CD4-positive, alpha-beta T cell treated with Interleukin-10 for 1 hour (primary cell): ENCODE data around the gene INSYN2B.
"Not testable (repeated sequence)": the region's sequence is repeated elsewhere in the genome, so short reads cannot be mapped to it uniquely, and the experiment has no call there.

Experiments used
- DNase-seq: peaks from one replicate; pipeline ENCODE4 v3.0.0-alpha.2; 2020

Gene INSYN2B

DNA sequence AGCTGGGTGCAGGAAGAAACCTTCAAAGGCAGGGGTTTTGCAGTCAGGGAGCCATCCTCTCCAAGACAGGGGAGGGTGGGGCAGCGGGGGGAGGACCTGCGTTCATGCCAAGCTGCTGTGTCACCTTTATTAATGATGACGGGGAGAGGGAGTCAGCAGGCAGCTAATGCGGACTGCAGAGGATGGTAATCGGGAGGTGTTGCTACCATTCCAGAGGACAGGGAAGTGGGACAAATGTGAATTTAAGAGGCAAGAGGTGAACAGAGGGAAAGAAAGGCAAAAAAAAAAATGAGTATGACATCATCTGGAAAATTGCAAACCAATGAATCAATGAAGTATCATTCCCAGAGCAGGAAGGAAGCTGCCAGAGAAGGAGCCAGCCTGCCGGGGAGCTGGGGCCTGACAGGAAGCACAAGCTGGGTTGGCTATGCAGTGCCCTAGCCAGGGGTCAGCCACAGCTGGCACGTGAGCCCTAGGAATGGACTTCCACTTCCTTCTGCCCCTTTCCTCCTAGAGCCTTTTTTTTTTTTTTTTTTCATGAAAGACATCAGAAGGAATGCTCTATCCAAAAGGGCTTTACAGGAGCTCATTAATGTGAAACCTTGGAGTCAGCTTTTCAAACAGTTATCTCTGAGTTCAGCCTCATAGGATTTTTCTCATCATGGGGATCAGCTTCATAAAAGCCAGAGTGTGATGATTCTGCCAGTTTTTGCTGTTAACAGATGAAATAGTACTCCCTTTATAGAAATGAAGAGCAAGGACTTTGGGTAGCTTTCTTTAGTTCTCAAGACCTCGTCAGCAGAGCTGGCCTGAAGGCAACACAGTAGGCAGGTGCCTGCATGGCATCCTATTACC, 9.2 kb downstream of the INSYN2B start:
- no peak for DNase-seq

DNA sequence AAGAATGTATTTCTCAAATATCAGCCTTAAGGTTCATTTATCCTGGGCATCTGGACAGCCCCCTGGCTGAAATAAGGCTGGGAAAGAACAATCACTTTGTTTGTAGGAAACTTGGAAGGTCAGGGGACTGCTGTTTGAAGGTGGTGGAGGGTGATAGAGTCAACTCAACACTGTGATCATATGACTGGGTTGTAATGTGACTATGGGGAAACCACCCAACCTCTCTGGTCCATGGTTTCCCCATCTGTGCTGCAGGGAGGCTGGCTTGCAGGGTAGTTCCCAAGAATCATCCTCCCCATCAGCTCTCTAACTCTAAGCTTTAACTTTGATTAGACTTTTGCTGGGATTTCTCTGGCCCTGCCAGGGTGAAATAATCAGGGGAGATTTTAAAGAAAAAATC, 10.0 kb downstream of the INSYN2B start:
- no peak for DNase-seq

DNA sequence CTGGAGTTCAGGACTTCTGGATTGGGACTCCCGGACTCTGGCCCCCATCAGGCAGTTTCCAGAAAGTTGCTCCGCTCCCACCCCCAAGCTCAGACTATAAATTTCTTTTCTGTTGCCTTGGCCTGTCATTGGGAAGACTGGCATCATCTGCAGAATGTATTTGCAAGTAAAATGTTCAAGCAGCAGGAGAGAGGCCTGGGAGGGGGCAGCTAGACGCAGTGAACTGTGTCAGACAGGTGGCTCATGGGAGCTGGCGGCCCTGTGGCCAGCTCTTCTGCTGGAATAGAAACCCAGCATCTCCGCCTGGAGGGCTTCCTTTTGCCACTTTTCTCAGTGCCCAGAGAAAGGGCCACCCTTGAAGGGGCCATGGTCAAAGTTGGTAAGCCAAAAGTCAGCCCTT, 16.0 kb downstream of the INSYN2B start:
- no peak for DNase-seq

DNA sequence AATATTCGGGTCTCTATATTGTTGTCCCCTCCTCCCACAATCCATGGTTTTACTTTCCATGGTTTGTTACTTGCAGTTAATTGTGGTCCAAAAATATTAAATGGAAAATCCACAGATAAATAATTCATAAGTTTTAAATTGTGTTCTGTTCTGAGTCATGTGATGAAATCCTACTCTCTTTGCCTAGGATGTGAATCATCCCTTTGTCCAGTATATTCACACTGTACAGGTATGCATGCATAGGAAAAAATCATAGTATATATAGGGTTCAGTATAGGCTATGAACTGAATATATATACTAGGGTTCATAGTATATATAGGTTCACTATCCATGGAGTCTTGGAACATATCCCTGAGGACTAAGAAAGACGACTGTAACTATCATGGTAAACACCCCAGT, 19.6 kb downstream of the INSYN2B start:
- no peak for DNase-seq

DNA sequence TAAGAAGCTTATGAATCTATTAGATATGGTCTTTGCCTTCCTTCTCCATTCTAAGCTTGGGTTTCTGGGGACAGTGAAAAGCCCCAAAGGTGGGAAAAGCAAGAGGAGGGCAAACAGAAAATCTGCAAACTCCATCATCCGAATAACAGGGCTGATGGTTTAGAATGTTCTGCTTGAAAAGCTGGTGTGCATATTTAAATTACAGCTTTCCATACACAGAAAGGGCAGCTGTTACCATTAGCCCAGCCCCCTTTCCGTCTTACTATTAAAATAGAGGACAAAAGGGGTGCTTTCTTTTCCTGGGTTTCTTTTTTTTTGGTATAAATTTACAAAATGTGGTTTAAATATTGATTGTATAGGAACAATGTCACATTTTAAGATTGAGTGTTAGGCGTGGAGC, 22.0 kb downstream of the INSYN2B start:
- DNase-seq: no peak

DNA sequence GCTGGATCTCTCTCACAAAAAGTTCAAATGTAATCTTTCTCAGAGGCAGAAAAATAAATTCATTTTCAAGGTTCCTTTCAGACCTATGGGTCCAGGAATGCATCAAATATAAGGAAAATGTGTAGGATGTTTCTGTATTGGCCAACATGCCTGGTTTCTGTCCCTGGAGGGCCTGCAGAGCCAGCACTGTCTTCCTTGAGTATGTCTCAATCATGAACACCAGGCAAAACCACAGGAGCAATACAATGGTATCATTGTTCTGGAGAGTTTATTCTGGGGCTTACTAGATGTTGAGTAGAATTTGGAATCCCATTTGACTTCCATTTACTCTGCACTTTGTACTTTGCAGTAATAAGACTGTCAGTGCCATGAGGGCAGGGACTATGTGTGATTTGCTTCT, 23.5 kb downstream of the INSYN2B start:
- no peak for DNase-seq

DNA sequence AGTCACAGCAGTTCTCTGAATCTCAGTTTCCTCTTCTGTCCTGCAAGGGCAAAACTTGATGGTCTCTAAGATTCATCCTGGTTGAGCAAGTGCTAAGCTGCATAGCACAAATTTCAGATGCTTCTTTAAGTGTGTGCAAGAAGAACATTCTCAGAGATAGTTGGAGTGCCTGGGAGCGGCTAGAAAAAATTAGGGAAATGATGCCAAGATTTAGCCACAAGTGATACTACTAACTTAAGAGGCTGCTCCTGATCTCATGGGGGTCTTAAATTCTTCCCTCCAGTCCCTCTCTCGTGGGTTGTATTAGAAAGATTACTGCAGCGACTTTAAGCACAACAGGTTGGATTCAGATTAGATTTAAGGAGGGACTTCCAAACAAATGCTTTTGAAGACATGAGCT, 24.2 kb downstream of the INSYN2B start:
- no peak for DNase-seq

DNA sequence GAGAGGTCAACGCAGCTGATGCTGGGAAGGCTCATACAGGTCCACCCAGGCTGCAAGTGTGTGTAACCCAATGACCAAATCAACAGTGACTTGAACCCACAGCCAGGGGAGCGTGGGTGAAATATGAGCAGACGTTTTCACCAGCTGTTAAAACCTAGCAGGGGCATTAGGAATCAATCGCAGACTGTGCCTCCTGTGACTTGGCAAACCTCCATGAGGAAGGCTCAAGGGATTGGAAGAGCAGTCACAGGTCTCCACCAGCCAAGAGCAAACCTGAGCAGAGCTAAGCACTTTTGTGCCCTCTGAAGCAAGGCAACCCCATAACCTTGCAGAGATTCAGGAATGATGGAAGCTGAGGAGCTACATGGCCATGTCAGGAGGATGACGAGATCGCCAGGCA, 25.5 kb downstream of the INSYN2B start:
- DNase-seq: no peak

DNA sequence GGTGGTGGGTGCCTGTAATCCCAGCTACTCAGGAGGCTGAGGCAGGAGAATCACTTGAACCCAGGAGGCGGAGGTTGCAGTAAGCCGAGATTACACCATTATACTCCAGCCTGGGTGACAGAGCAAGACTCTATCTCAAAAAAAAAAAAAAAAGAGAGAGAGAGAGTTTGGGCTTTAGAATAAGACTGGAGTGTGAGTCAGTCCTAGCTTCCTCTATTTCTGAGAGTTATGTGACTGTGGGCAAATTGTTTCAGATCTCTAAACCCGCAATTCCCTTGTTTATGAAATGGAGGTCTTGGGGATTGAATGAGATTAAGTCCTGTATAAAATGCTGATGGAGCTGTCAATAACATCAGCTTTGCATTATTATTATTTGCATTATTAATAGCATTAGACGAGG, 27.1 kb downstream of the INSYN2B start:
- DNase-seq: not testable (repeated sequence)

DNA sequence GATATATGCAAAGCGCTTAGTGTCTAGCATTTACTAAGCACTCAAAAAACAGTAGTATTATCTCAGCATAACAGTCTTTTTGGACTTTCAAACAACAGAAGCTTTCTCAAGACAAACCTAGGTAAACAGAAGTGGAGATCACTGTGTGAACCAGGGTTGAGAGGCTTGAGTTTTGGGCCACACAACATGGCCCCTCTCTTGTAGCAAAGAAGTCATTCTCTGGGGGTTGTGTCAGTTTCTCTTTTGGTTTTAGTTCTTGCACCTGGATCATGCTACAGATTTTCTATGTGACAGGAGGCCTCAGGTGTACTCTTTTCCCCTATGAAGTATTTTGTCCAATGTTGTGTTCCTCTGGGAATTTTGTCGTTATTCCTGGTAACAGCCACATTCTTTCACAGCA, 30.0 kb downstream of the INSYN2B start:
- no peak for DNase-seq

DNA sequence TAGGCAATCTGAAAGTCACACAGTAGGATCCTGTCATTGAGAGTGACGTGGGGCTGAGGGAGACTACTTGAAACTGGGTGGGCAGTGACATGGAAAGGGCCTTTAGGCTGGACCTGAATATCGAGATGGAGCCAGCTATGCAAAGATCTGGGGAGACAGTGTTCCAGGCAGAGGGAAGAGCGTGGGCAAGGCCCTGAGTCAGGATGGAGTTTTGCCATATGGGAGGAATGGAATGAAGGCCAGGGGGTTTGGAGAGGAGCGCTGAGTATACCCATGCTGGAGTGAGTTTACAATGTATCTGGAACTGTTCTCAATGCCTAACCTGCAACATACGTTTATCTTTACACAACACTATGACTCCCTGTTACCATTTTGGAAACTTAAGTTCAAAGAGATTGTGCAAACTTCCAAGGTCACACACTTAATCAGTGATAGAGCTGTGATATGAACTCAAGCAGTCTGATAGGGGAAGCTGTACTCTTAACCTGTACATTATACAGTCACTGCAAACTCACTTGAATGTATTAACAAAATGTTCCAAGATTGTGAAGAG, 33.5 kb downstream of the INSYN2B start:
- DNase-seq: no peak

DNA sequence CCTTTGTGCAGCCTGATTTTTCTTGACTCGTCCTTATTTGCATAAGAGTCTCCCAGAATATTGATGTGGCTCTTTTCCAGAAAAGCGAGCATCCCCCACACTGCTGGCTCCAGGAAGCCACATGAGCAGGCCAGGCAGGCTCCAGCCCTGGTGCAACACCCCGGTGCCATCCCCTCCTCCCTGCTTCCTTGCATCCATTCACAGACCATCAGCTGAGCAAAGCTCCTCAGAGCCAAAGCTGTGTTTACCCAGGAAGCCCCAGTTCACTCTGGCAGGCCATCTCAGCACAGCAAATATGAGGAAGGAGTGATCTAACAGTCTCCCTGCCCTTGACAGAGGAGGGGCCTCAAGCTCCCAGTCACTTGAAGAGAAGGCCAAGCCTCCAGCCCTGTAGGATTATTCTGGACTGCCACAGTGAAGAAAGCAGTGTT, 34.4 kb downstream of the INSYN2B start:
- DNase-seq: no peak

DNA sequence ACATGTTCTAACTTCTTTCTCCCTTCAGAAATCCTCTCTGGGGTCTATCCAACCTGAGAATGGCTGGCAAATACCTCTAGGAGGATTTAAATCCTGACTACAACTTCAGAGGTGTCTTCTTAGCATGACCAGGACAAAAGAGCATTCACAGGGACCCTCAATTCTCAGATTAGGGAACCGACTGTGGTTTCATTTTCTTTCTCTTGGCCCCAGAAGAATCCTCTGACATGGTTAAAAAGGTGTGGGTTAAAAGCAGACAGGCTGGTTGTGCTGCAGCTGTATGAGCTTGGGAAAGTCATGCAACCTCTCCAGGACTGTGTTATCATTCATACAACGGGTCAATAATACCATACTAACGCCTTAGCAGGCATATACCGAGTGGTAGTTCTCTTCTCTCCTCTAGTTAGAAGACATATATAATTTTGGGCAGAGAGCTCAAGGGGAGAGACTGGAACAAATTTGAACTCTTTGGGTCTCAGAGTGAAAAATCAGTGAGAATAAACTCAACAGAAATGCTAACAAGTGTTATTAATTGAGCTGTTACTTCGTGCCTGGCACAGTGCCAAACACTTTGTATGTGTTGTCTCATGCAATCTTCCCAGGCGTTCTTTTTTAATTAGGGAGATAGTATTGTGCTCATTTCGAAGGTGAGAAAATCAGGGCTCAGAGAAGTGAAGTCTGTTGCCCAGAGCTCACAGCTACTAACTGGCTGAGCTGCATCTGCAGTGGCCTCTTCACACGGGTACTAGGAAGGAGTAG, 35.2 kb downstream of the INSYN2B start:
- DNase-seq: no peak

DNA sequence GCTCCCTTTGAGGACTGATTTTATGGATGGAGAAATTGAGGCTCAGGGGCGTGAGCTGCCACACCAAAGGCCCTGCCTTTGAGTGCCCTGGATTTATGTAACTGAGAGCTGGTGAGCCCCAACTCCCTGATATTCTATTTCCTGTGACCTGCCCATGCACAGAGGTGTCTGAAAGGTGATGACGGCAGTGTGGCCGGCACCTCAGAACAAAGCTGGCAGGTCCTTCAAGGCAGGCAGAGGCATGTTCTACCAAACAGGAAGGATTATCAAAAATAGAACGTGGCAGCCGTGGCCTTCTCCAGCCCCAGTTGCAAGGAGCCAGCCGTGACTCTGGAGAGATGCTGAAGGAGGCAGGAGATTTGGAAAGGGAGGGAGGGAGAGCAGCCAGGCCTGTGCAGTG, 36.2 kb downstream of the INSYN2B start:
- no peak for DNase-seq

DNA sequence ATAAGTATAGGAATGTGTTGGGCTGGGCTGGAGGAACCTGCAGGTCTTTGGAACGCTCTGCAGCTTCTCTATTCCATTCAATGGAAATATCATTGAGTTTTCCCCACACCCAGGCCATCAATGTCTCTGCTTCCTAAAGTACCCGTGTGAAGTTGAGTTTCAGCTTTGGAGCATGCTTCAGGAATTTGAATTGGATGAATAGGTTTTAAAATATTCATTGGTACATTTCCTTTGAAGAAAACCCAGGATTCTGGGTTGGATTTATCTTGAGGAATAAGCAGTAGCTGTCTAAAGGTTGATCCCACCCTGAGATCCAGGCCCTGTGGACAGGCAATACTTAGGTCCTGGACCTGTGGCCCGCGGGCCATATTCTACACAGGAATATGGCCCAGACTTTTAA, 37.3 kb downstream of the INSYN2B start:
- DNase-seq: no peak

DNA sequence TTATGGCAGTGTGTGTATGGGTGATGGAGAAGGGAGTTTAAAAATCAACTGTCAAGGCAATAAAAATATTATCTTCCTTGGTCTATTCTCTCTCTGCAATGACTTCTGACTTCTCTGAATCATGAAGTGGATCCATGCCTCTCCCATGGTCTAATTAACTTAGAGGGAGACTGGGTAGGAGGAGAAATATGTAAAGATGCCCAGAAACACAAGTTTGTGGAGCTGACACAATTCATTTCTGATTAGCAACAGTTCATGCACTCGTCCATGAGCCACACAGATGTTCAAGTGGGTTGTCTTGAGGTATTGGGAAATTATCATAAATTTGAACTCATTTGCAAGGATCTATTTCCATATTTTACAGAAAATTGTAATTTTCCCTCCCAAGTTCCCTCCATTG, 38.1 kb downstream of the INSYN2B start:
- no peak for DNase-seq

DNA sequence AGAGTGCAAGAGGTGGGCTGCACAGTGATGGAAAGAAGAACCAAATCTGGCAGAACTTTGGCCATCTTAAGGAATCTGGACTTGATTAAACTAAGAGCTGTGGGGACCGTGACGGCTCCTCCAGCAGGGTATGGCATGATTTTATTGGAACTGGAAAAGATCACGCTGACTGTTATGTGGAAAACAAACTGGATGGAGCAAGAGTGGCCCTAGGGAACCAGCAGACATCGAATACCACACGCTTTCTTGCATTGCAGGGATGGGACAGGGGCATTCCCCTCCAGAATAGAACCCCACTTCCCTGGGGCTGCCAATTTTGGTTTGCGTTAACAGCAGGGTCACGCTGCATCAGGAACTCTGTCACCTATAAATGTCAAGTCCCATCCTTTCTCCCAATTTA, 38.8 kb downstream of the INSYN2B start:
- DNase-seq: no peak

DNA sequence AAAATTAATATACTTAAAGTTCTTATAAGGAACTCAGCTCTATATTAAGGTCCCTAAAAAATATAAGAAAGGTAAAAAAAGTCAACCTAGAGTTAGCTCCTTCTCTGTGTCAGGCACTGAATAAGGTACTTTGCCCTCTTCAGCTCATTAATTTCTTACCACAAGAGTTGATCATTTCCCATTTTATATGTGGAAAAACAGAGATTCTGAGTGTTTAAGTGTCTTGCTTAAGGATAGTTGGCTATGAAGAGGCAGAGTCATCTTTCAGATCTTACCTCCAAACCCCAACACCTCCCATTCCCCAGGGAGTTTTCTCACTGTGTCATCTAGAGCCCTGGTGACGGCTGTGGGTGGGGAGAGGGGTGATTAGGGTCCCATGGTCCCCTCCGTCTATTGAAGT, 40.6 kb downstream of the INSYN2B start:
- no peak for DNase-seq

DNA sequence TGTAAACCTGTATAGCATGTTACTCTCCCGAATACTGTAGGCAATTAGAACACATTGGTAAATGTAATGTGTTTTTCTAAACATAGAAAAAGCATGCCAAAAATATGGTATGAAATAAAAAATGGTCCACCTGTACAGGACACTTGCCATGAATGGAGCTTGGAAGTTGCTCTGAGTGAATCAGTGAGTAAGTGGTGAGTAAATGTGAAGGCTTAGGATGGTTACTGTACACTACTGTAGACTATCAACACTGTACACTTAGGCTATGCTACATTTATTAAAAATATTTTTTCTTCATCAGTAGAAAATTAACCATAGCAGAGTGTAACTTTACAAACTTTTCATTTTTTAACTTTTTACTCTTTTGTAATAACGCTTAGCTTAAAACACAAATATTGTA, 41.9 kb downstream of the INSYN2B start:
- no peak for DNase-seq

DNA sequence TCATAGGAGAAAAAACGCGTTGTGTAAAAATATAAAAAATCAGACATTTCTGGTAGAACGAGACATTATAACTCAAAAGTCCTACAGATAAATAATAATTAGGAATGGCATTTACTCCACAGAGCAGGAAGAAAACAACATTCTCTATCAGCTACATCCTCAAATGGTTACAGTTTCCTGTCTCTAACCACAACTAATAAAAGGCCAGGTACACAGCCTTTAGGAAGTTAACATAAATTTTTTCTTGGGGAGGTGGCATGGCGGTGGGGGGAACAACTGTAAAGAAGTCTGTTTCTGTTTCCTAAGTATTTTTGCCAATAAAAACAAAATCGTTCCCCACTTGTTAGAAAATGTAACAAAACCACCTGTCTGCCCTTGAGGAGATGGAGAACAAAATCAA, 44.5 kb downstream of the INSYN2B start:
- DNase-seq: no peak

DNA sequence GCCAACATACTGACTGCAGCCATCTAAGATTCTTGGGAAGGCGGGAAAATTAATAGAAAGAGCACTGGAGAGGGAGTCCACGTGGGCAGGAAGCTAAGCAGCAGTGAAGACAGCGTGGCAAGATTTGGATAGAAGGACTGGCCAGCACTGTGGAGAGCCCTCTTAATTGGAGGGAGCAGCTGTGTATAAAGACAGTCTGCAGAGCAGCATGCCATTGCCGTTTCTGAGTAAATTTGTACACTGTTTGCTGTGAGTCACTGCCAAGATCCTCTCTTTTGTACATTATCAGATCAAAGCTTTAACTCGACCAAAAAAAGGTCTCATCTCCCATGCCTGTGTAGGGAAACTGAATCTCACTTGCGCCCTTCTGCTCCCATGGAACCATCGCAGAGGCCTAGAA, 45.3 kb downstream of the INSYN2B start:
- DNase-seq: no peak

DNA sequence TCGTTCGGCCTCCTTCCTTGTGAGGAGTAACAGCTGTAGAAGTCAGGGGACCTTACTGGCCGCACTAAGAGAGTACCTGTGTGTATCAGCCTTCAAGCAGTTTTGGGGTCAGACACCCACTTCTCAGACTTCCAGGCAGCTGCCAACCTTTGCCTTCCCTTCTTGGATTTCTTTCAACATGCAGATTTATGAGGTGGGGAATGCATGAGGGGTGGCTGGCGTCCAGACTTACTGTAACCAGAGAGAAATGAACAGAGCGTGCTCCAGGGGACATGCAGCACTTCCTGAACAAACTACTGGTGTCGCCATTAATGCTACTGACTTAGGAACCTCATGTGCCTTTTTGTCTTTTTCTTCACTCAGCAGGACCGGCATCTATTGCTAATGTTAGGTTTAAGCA, 46.7 kb downstream of the INSYN2B start:
- no peak for DNase-seq

DNA sequence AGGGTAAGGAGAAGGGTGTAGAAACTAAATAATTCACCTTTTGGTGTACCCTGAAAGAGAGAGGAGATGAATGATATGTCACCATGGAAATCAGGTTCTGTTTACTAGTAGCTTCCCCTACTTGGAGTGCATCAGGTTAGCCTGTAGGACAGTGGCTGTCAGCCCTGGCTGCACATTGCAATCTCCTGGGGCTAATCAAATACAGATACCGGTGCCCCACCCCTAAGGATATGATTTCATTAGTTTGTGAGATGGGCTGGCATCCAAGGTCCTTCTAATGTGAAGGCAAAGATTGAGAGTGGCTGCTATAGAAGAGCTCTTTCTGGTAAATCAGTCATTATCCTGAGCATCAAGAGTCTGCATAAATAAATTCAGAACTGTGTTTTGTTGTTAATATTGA, 47.2 kb downstream of the INSYN2B start:
- DNase-seq: no peak

DNA sequence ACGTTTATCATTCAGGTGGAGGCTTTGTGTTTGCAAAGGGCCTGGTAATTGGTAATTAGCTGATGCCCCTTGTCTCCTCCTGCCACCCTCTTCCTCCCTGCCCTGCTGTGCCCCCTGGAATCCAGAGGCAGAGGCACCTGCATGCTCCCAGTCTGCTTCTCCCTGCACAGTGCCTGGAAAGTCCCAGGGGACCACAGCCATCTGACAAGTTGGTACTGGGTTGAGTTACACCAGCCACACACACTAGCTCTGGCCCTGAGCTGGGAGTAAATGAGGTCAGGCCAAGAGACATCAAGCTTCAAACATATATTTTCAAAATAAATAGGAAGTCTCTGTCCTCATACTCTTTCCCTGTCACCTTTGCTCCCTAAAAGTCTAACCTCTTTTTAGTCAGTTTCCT, 56.3 kb downstream of the INSYN2B start:
- no peak for DNase-seq
